ENCODE measurements around the gene DMD. TPM values are rescaled to one million over a fixed set of nuclear protein-coding genes. Genes with fewer than 3 reads are reported as not detected.

DMD gene
- polyA plus RNA-seq, 1 donor from 2014 or later, result 21.6 TPM

- Histone ChIP-seq H3K36me3 (ENCODE audit: insufficient read depth, low read length) (no peaks in the 10 kb centered on the region), H3K4me3 (ENCODE audit: low read length) (no peak overlapping the region), H3K9me2 (ENCODE audit: insufficient read depth, low read length) (no peaks in the 10 kb centered on the region), H4K20me1 (ENCODE audit: insufficient read depth) (no peaks in the 10 kb centered on the region), H3K4me2 (ENCODE audit: low read length) (no peak overlapping the region), H3K79me2 (replicated peaks; ENCODE audit: insufficient read depth, low read length) (no peaks in the 10 kb centered on the region), H3K27me3 (ENCODE audit: insufficient read depth, low read depth, low read length) (no peaks in the 10 kb centered on the region), H3K9me3 (ENCODE audit: low read length) (no peaks in the 10 kb centered on the region), H3F3A (ENCODE audit: insufficient read depth, low read length, poor library complexity, severe bottlenecking) (no peaks in the 10 kb centered on the region), H2AFZ (ENCODE audit: low read depth, low read length) (no peak overlapping the region), H3K27ac (ENCODE audit: low read length) (no peak overlapping the region), H3K9ac (ENCODE audit: low read length) (no peak overlapping the region)
- TF ChIP-seq RAD21 (conservative IDR thresholded peaks at IDR 0.05) (no peak), SMC3 (conservative IDR thresholded peaks at IDR 0.05; ENCODE audit: poor library complexity) (no peak), CTCF (IDR thresholded peaks at IDR 0.05; ENCODE audit: poor library complexity, severe bottlenecking) (no peak), EP300 (conservative IDR thresholded peaks at IDR 0.05; ENCODE audit: poor library complexity, severe bottlenecking) (no peak), POLR2AphosphoS5 (IDR thresholded peaks at IDR 0.05) (no peak), TAF1 (IDR thresholded peaks at IDR 0.05; ENCODE audit: low read depth) (no peak)
- TF ChIP-seq, protein P1, sequence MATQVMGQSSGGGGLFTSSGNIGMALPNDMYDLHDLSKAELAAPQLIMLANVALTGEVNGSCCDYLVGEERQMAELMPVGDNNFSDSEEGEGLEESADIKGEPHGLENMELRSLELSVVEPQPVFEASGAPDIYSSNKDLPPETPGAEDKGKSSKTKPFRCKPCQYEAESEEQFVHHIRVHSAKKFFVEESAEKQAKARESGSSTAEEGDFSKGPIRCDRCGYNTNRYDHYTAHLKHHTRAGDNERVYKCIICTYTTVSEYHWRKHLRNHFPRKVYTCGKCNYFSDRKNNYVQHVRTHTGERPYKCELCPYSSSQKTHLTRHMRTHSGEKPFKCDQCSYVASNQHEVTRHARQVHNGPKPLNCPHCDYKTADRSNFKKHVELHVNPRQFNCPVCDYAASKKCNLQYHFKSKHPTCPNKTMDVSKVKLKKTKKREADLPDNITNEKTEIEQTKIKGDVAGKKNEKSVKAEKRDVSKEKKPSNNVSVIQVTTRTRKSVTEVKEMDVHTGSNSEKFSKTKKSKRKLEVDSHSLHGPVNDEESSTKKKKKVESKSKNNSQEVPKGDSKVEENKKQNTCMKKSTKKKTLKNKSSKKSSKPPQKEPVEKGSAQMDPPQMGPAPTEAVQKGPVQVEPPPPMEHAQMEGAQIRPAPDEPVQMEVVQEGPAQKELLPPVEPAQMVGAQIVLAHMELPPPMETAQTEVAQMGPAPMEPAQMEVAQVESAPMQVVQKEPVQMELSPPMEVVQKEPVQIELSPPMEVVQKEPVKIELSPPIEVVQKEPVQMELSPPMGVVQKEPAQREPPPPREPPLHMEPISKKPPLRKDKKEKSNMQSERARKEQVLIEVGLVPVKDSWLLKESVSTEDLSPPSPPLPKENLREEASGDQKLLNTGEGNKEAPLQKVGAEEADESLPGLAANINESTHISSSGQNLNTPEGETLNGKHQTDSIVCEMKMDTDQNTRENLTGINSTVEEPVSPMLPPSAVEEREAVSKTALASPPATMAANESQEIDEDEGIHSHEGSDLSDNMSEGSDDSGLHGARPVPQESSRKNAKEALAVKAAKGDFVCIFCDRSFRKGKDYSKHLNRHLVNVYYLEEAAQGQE (IDR thresholded peaks at IDR 0.05; ENCODE audit: borderline replicate concordance), result no peak
These were observed 1123.7 kb downstream of the DMD start for GRCh38 chrX:32087663-32088062.

DNA sequence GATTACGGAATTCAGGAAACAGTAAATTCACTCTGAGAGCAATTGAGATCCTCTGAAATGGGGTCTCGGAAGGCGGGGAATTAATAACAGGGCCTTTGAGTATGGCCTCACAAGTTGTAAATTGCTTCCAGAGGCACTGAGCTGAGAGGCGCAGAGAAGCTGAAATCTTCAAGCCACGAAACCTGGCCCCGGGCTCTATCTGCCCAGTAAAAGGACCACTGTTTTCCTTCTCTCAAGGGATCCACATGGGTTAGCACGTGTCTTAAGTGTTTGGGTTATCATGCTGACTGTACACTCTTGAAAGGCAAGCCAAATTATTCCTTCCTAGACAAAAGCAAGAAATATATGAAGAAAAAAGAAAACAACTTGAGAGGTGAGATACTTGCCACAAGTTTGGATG, 1126.6 kb downstream of the DMD start:
- TF ChIP-seq POLR2AphosphoS5 (IDR thresholded peaks at IDR 0.05) (no peak), TAF1 (IDR thresholded peaks at IDR 0.05; ENCODE audit: low read depth) (no peak), EP300 (conservative IDR thresholded peaks at IDR 0.05; ENCODE audit: poor library complexity, severe bottlenecking) (no peak), RAD21 (conservative IDR thresholded peaks at IDR 0.05) (no peak), SMC3 (conservative IDR thresholded peaks at IDR 0.05; ENCODE audit: poor library complexity) (no peak), MXI1 (conservative IDR thresholded peaks at IDR 0.05; ENCODE audit: poor library complexity, severe bottlenecking) (no peak), CTCF (IDR thresholded peaks at IDR 0.05; ENCODE audit: poor library complexity, severe bottlenecking) (no peak), EZH2 (IDR thresholded peaks at IDR 0.05; ENCODE audit: borderline replicate concordance, insufficient read depth, low read length, poor library complexity, severe bottlenecking) (no peak)
- TF ChIP-seq, protein P1 (IDR thresholded peaks at IDR 0.05; ENCODE audit: borderline replicate concordance), result no peak
- Histone ChIP-seq H3K36me3 (ENCODE audit: insufficient read depth, low read length) (no peaks in the 10 kb centered on the region), H3K4me3 (ENCODE audit: low read length) (no peak overlapping the region), H3K9me2 (ENCODE audit: insufficient read depth, low read length) (no peaks in the 10 kb centered on the region), H3K79me2 (replicated peaks; ENCODE audit: insufficient read depth, low read length) (no peaks in the 10 kb centered on the region), H4K20me1 (ENCODE audit: insufficient read depth) (no peaks in the 10 kb centered on the region), H3K27me3 (ENCODE audit: insufficient read depth, low read depth, low read length) (no peaks in the 10 kb centered on the region), H3K4me2 (ENCODE audit: low read length) (no peak overlapping the region), H3K27ac (ENCODE audit: low read length) (no peak overlapping the region), H3F3A (ENCODE audit: insufficient read depth, low read length, poor library complexity, severe bottlenecking) (no peaks in the 10 kb centered on the region), H2AFZ (ENCODE audit: low read depth, low read length) (no peak overlapping the region), H3K9ac (ENCODE audit: low read length) (no peak overlapping the region), H3K9me3 (ENCODE audit: low read length) (no peaks in the 10 kb centered on the region)
